Activated T-cell treated with anti-CD3 and anti-CD28 coated beads for 24 hours (primary cell): Measurements from ENCODE around the gene CHRNG.
A peak's percentile ranks its signal among the peaks of the same experiment; 100 is the strongest.

ENCODE experiments used
- DNase-seq: peaks from one replicate; pipeline ENCODE4 v3.0.0-alpha.2; 2020; ENCODE audit warnings: low read depth

Gene CHRNG

GRCh38 chr2:232505856-232506255 lies 33.6 kb upstream of the CHRNG start:
- no peak for DNase-seq

- DNase-seq: no peak
These were observed 32.8 kb upstream of the CHRNG start for GRCh38 chr2:232506709-232507108.

- DNase-seq: no peak
These were observed 31.2 kb upstream of the CHRNG start for GRCh38 chr2:232508251-232508650.

GRCh38 chr2:232511336-232511890 lies 28.1 kb upstream of the CHRNG start:
- no peak for DNase-seq

- DNase-seq: no peak
These were observed 26.9 kb upstream of the CHRNG start for GRCh38 chr2:232512602-232513001.

- DNase-seq: no peak
These were observed 26.1 kb upstream of the CHRNG start for GRCh38 chr2:232513353-232513752.

- DNase-seq: no peak
These were observed 23.9 kb upstream of the CHRNG start for GRCh38 chr2:232515639-232516038.

GRCh38 chr2:232516551-232516950 lies 22.9 kb upstream of the CHRNG start:
- DNase-seq: no peak

GRCh38 chr2:232518844-232519243 lies 20.6 kb upstream of the CHRNG start:
- DNase-seq: no peak

GRCh38 chr2:232519581-232520438 lies 19.7 kb upstream of the CHRNG start, which contains the start of gene PRSS56:
TSS of gene PRSS56 (plus strand) at chr2:232520388. CDS start at chr2:232520599, 211 bp downstream.
- DNase-seq: no peak

GRCh38 chr2:232520489-232520888 lies 19.0 kb upstream of the CHRNG start:
- DNase-seq: no peak

GRCh38 chr2:232521098-232521497 lies 18.4 kb upstream of the CHRNG start:
- no peak for DNase-seq

- peak; percentile 53 for DNase-seq
These were observed 17.4 kb upstream of the CHRNG start for GRCh38 chr2:232521959-232522622.

- no peak for DNase-seq
These were observed 16.7 kb upstream of the CHRNG start for GRCh38 chr2:232522623-232523401.

GRCh38 chr2:232523402-232523681 lies 16.1 kb upstream of the CHRNG start:
- DNase-seq: no peak

- no peak for DNase-seq
These were observed 15.6 kb upstream of the CHRNG start for GRCh38 chr2:232523682-232524597.

GRCh38 chr2:232524771-232525170 lies 14.7 kb upstream of the CHRNG start:
- DNase-seq: no peak

GRCh38 chr2:232525199-232525598 lies 14.3 kb upstream of the CHRNG start:
- no peak for DNase-seq

- DNase-seq: no peak
These were observed 13.6 kb upstream of the CHRNG start, which contains the start of gene CHRND for GRCh38 chr2:232525791-232526371. TSS of gene CHRND (plus strand) at chr2:232526160. CDS start at chr2:232526216, 56 bp downstream.

GRCh38 chr2:232526372-232526941 lies 13.0 kb upstream of the CHRNG start:
- DNase-seq: no peak
